Jurkat, Clone E6-1 (cell line): ENCODE measurements around the gene HLA-DOA.

ENCODE experiments used
- DNase-seq: peaks from one replicate; pipeline ENCODE4 v3.0.0-alpha.2; 2011; ENCODE audit warnings: low read depth, low spot score
- H3K4me3 ChIP-seq: 2 replicates; pipeline ENCODE4 v1.5.1; 2011; ENCODE audit warnings: mild to moderate bottlenecking, low read length, control low read depth, moderate library complexity

Gene HLA-DOA

GRCh38 chr6:33018418-33018817 lies 9.0 kb upstream of the HLA-DOA start:
- DNase-seq, result no peak
- no peak overlapping the region for H3K4me3 ChIP-seq

GRCh38 chr6:33017694-33018353 lies 8.4 kb upstream of the HLA-DOA start:
- DNase-seq, result no peak
- no peak overlapping the region for H3K4me3 ChIP-seq

- DNase-seq, result no peak
- no peak overlapping the region for H3K4me3 ChIP-seq
These were observed 7.6 kb upstream of the HLA-DOA start for GRCh38 chr6:33017018-33017417.

GRCh38 chr6:33015798-33016197 lies 6.4 kb upstream of the HLA-DOA start:
- no peak for DNase-seq
- no peak overlapping the region for H3K4me3 ChIP-seq

- H3K4me3 ChIP-seq, result no peak overlapping the region
- peak; percentile 85 for DNase-seq
These were observed 5.6 kb upstream of the HLA-DOA start for GRCh38 chr6:33014841-33015634.

- DNase-seq, result no peak
These were observed 4.2 kb upstream of the HLA-DOA start for GRCh38 chr6:33013608-33014007.

GRCh38 chr6:33010356-33010755 lies 965 bp upstream of the HLA-DOA start:
- H3K4me3 ChIP-seq, result no peak overlapping the region

More at GRCh38 chr6:33013608-33014007, 4.2 kb upstream of the HLA-DOA start:
- no peak overlapping the region for H3K4me3 ChIP-seq

GRCh38 chr6:33007831-33008400 lies 1.5 kb downstream of the HLA-DOA start:
- DNase-seq, result no peak
- no peak overlapping the region for H3K4me3 ChIP-seq

More at GRCh38 chr6:33010356-33010755, 965 bp upstream of the HLA-DOA start:
- DNase-seq, result no peak

GRCh38 chr6:33004940-33005339 lies 4.5 kb downstream of the HLA-DOA start:
- no peak overlapping the region for H3K4me3 ChIP-seq
- DNase-seq, result no peak

GRCh38 chr6:33001685-33002084 lies 7.7 kb downstream of the HLA-DOA start:
- H3K4me3 ChIP-seq, result no peak overlapping the region
- DNase-seq, result no peak

GRCh38 chr6:33000055-33000454 lies 9.3 kb downstream of the HLA-DOA start:
- peak; percentile 58 for DNase-seq

GRCh38 chr6:32995448-32995847 lies 13.9 kb downstream of the HLA-DOA start:
- DNase-seq, result no peak
- H3K4me3 ChIP-seq, result no peak overlapping the region

More at GRCh38 chr6:33000055-33000454, 9.3 kb downstream of the HLA-DOA start:
- H3K4me3 ChIP-seq, result no peak overlapping the region

- DNase-seq, result no peak
- no peak overlapping the region for H3K4me3 ChIP-seq
These were observed 15.9 kb downstream of the HLA-DOA start for GRCh38 chr6:32993363-32993973.

GRCh38 chr6:32991972-32992371 lies 17.4 kb downstream of the HLA-DOA start:
- no peak for DNase-seq
- no peak overlapping the region for H3K4me3 ChIP-seq

GRCh38 chr6:32989368-32989767 lies 20.0 kb downstream of the HLA-DOA start:
- DNase-seq, result no peak
- no peak overlapping the region for H3K4me3 ChIP-seq

- H3K4me3 ChIP-seq, result no peak overlapping the region
- peak; percentile 86 for DNase-seq
These were observed 24.6 kb downstream of the HLA-DOA start for GRCh38 chr6:32984622-32985389.

- DNase-seq, result no peak
- no peak overlapping the region for H3K4me3 ChIP-seq
These were observed 25.3 kb downstream of the HLA-DOA start for GRCh38 chr6:32983964-32984621.

GRCh38 chr6:32983493-32983848 lies 25.9 kb downstream of the HLA-DOA start:
- H3K4me3 ChIP-seq, result no peak overlapping the region
- no peak for DNase-seq
